ENCODE results near the gene LMTK2.
A peak's percentile ranks its signal among the peaks of the same experiment; 100 is the strongest.
"Not testable (repeated sequence)": the region's sequence is repeated elsewhere in the genome, so short reads cannot be mapped to it uniquely, and the experiment has no call there.

Gene LMTK2

DNA sequence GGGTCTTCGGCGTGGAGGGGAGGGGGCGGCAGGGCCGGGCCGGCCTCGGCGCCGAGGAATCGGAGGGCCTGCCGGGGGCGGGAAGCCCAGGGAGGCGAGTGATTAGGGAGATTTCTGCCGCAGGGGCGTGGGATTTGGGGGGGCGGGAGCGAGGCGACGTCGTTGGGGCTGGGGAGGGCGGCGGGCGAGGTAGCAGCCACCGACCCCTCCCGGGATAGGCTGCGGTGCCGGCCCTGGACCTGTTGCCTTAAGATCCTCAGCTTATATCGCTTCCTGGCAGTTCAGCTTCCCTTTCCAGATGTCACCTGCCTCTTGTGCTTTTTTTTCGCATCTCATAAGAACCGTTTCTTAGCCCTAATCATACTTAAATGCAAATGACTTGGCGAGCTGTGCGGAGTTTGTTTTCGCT, 655 bp downstream of the LMTK2 start:
- DNase-seq: peak; percentile 17

DNA sequence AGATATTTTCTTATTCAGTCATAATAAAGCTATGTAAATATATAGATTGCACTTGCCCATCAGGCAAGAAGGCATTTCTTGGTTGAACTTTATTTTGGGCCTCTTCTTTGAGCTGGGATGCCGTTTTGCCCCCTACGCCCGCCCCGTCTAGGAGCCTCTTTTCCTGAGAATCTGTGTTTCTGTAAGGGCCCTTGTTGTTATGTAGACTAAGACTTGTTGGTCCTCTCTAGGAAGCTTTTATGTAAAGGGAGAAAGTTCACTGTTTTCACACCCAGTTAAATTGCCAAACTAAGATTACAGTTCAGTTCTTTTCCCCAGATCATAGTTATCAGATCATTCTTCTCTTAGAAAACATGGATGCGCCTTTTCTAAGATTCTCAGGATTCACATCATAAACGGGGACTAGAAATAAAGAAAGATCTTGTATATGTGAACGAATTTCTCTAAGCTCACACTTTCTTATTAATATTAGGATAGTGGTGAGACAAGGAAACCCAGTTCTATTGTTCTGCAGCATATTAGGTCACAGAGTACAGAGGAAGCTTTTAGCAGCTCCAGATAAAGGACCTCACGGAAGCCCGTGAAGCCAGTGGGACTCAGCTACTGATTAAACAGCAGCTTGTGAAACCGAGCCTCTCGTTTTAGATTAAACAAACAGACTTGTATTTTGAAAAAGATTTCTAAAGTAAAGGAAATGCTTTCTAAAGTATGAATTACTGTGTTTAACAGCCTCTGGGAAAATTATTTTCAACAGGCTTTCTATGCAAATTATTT, 3.8 kb downstream of the LMTK2 start:
- DNase-seq: no peak

DNA sequence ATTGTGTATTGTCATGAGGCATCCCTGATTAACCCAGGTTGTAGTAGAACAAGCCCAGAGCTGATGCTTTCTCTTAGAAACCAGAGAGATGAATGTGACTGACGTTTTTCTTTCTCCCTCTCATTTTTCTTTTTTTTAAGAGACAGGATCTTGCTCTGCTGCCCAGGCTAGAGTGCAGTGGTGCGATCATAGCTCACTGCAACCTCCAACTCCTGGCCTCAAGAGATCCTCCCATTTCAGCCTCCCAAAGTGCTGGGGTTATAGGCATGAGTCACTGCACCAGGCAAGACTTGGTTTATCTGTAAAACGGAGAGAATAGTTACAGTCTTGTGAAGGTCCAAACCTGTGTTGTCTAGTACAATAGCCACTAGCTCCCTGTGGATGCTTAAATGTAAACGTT, 5.4 kb downstream of the LMTK2 start:
- DNase-seq: no peak

DNA sequence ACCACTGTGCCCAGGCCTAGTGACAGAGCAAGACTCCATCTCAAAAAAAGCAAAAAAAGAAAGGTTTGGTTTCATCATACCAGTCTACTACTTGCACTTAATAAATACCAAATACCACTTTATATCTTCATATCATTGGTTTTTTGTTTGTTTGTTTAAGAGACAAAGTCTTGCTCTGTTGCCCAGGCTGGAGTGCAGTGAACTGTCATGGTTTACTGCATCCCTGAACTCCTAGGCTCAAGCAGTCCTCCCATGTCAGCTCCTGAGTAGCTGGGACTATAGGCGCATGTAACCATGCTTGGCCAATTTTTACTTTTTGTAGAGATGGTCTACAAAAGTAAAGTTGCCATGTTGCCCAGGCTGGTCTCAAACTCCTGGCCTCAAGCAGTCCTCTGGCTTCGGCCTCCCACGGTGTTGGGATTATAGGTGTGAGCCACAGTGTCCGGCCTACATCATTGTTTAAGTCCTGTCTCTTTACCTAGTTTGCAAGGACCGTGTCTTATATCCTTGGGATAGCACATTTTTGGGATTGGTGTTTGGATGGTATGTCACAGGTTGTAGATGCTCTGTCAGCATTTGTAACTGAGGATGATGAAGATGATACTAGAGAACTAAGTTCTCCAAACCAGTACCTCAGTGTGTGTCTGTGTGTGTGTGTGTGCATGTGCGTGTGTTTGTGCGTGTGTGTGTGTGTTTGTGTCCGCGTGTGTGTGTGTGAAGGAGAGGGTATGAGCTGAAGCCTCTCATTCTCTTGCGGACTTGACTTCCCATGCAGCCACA, 9.3 kb downstream of the LMTK2 start:
- DNase-seq: no peak

DNA sequence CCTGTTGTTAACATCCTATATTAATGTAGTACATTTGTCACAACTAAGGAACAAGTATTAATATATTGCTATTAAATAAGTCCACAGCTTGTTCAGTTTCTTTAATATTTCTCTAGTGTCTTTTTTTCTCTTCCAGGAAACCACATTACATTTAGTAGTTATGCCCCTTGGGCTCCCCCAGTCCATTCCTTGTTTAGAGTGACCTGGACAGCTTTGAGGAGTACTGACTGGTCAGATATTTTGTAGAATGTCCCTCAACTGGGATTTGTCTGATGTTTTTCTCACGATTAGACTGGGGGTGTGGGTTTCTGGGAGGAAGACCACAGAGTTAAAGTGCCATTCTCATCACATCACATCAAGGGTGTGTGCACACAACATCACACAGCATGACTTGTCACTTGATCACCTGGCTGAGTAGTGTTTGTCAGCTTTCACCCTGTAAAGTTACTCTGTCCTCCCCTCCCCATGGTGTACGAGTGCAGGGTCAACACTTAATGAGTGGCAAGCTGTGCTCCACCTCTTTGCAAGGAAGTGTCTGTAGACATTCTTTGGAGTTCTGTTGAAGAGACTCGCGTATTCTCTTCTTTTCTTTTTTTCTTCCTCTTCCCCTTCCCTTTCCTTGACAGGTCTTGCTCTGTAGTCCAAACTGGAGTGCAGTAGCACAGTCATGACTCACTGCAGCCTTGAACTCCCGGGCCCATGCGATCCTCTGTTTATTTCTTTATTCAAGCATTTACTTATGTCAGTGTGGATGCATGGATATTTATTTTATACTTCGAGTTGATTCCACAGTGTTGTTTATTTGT, 10.2 kb downstream of the LMTK2 start:
- no peak for DNase-seq

DNA sequence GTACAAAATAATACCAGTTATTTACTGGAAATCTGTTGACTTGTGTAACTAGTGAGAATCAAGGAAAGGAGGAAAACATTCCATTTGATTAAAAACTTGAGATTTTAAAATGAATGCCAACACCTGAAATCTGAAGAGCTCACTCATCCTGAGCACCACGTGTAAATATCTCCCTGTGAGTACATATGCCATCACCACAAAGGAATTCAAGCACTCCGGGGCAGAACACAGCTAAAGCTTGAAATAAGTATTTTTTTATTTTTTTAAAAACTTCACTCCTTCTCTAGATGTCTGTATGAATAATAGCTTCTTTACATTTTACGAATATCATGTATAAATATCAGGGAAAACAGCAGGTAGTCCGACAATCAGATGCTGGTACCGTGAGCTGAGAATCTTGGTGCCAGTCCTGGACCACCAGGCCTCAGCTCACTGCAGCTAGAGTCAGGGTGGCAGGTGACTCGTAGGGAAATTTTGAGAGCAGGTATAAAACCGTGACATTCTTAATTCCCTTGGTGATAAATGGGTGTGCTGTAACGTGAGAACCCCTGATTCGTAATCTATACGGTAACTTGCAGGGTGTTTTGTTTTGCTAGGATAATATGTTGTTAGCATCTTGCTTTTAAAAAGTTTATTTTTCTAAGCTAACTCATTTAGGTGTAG, 12.7 kb downstream of the LMTK2 start:
- DNase-seq: no peak

DNA sequence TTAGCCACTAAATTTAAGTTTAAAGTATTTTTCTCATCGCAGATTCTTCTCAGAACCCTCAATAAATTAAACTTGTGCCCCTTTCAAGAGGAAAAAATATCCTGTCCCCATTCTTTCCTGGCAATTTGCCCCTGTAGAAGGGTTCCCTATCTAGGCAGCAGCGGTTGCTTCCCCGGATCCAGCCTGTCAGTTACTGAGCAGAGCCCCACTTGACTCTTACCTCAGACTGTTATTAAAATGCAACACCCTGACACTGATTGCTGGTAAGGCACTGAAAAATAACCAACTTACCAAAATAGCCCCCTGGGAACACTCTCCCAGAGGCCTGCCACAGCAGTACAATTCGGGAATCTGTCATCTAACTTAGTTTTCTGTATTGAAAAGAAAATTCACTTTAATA, 13.9 kb downstream of the LMTK2 start:
- no peak for DNase-seq

DNA sequence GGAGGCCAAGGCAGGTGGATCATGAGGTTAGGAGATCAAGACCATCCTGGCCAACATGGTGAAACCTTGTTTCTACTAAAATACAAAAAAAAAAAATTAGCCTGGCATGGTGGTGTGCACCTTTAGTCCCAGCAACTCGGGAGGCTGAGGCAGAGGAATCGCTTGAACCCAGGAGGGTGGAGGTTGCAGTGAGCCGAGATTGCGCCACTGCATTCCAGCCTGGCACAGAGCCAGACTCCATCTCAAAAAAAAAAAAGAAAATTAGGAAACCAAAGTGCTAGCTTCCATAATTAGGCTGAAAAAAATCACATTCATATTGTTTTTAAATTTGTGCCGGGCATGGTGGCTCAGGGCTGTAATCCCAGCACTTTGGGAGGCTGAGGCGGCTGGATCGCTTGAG, 14.7 kb downstream of the LMTK2 start:
- DNase-seq: not testable (repeated sequence)

DNA sequence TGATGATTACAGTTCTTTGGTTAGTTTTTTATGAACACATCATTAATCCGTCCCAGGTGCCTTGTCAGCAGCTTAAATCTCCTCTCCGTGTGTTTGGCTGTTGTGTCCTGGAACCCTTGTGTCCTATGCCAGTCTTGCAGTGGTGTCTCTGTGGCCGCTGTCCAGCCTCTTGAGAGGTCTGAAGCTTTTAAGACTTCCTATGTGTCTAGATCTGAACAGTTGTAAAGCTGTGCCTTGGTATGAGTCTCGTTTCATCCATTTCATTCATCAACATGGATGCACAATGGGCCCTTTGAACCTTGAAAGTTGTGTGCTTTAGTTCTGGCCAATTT, 16.7 kb downstream of the LMTK2 start:
- DNase-seq: no peak

DNA sequence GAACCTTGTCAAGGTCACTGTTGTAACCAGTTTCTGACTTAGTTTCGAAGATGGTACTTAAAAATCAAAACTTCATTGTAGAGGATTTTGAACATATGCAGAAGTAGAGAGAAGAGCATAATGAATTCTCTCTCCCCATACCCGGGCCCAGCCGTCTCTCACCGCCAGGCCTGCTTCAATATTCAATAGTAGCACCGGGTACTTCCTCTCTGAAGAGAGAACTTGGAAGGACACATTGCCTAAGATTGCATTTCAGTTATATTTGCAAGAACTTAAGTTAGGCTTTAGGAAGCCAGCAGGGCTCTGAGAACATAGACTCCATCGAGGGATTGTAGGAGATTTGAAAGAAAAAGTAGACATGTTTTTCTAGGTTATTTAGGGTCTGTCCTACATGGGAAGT, 19.1 kb downstream of the LMTK2 start:
- peak; percentile 54 for DNase-seq

- DNase-seq: no peak
Observed at GRCh38 chr7:98126311-98127142, 19.9 kb downstream of the LMTK2 start.

GRCh38 chr7:98128346-98128745, 21.7 kb downstream of the LMTK2 start:
- no peak for DNase-seq

DNA sequence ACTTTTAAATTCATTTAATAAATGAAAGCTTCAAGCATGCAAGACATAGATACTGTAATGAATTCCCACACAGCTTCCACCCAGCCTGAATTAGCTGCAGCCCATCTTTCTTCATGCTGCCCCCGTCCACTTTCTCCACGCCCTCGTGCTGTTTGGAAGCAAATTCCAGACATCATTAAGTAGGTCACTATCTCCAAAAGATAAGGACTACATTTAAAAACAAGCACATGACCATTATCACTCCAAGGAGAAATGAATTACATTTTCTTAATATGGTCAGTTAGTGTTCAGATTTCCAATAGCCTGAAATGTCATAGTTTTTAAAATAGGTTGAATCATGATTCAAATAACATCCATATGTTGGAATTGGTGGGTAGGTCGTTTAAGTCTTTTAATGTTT, 24.3 kb downstream of the LMTK2 start:
- no peak for DNase-seq

DNA sequence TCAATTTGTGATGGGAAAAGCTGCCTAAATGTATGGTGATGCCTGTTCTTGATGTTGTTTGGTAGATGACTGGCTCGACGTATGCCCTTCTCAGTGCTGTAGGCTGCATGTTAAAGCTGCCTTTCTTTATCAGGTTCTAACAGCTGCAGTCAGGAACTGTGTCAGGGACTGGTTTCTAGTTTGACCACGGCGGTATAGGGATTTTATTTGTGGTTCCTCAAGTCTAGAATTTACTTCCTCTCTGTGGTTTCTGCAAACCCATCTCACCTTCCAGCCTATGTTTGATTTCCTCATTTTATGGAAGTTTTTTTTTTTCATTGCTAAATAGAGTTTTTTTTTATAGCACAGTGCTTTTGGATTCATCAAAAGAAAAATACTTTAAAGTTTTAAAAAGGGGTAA, 26.5 kb downstream of the LMTK2 start:
- peak; percentile 85 for DNase-seq

GRCh38 chr7:98133621-98134303, 27.1 kb downstream of the LMTK2 start:
- DNase-seq: peak; percentile 25

DNA sequence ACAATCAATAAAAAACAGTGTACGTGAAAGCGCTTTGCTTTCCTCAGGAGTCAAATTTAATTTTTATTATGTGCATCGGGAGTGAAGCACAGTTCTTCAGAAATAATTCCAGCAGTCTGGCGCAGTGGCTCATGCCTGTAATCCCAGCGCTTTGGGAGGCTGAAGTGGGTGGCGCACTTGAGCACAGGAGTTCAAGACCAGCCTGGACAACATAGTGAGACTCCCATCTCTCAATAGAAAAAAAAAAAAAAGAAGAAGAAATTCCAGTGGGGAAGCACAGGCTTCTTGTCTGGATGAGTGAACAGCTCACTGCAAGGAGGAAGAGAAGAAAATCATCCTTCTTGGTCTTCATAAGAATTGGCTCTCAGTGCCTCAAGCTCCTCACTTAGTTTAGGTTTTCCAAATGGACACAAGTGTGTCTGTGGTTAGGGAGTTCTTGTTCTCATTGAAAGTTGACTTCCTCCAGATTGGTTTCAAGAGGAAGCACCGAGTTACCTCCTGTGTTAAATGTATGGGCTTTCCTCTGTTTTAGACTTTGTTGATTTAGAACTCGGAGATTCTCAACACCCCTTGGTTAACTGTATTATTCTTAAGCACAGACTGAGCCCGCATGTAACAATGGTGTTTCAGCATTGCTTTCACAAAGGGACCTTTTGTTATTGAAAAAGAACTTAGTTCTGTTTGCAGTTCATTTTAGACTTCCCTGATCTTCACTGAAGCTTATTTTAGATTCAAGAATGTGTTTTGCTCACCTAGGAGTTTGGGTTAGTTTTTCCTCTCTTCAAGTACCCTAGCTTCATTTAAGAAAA, 28.0 kb downstream of the LMTK2 start:
- DNase-seq: peak; percentile 21

GRCh38 chr7:98135984-98136383, 29.3 kb downstream of the LMTK2 start:
- no peak for DNase-seq

- DNase-seq: no peak
Observed at GRCh38 chr7:98136423-98136822, 29.8 kb downstream of the LMTK2 start.

- DNase-seq: no peak
Observed at GRCh38 chr7:98137134-98137825, 30.6 kb downstream of the LMTK2 start.

DNA sequence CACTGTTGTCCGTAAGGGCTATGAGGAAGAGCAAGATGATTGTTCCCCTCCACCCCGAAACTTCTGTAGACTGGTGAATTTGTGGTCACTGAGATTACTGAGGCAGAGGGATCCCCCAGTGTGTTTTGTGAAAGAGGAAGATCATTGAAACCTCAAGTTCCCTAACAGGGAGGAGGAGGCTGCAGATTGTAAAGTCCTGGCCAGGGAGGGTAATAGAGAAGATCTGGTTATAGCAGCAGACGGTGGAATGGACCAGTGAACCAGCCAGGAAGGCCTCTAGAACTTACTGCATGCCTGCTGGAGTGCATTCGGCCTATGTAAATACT, 31.1 kb downstream of the LMTK2 start:
- DNase-seq: peak; percentile 85

Measured in suppressor macrophage treated with lipopolysaccharide for 4 hours (primary cell).